ENCODE measurements around the gene CLEC4M. TPM values are rescaled to one million over a fixed set of nuclear protein-coding genes. Genes with fewer than 3 reads are reported as not detected.

CLEC4M gene
- total RNA-seq = not detected

GRCh38 chr19:7762719-7763293 lies at the start of gene CLEC4M:
TSS of gene CLEC4M (plus strand) at chr19:7763243. CDS start at chr19:7763267, 24 bp downstream.

GRCh38 chr19:7732045-7732444 lies 31.0 kb upstream of the CLEC4M start, which contains the start of gene CLEC4G:
TSS of gene CLEC4G (minus strand) at chr19:7732110. CDS start at chr19:7732102, 8 bp downstream.

GRCh38 chr19:7746903-7747884 lies 15.8 kb upstream of the CLEC4M start, which contains the start of gene CD209:
TSS of gene CD209 (minus strand) at chr19:7747534. CDS start at chr19:7747511, 23 bp downstream.

Other genes starting within 250 kb of the CLEC4M start
- 1 to 10 TPM; 8.8 to 9.0 TPM for gene ZNF358, start 247.1 kb upstream of the CLEC4M start, total RNA-seq
- 10 to 100 TPM; 11.2 to 12.6 TPM for gene MCOLN1, start 240.6 kb upstream of the CLEC4M start, total RNA-seq
- 100 to 1,000 TPM; 121 TPM for gene PNPLA6, start 227.5 kb upstream of the CLEC4M start, total RNA-seq
- gene CAMSAP3, start 167.4 kb upstream of the CLEC4M start, total RNA-seq = 1 to 10 TPM in 1 of 2 experiments, under 1 TPM in 1; 0.86 to 1.7 TPM
- gene XAB2, start 133.7 kb upstream of the CLEC4M start, total RNA-seq = 10 to 100 TPM; 44.5 to 47.4 TPM
- gene PET100, start 133.4 kb upstream of the CLEC4M start, total RNA-seq = 100 to 1,000 TPM; 128 to 140 TPM
- gene PCP2, start 129.5 kb upstream of the CLEC4M start, total RNA-seq = 1 to 10 TPM; 2.9 to 3.0 TPM
- 100 to 1,000 TPM; 161 to 167 TPM for gene STXBP2, start 126.1 kb upstream of the CLEC4M start, total RNA-seq
- gene RETN, start 94.2 kb upstream of the CLEC4M start, total RNA-seq = under 1 TPM in 1 of 2 experiments, not detected in 1; 0.88 TPM
- gene MCEMP1, start 86.2 kb upstream of the CLEC4M start, total RNA-seq = not detected
- gene TRAPPC5, start 82.4 kb upstream of the CLEC4M start, total RNA-seq = 10 to 100 TPM; 87.8 to 89.7 TPM
- gene FCER2, start 61.1 kb upstream of the CLEC4M start, total RNA-seq = not detected
- not detected for gene CLEC4G, start 31.1 kb upstream of the CLEC4M start, total RNA-seq
- gene CD209, start 15.7 kb upstream of the CLEC4M start, total RNA-seq = not detected
- gene EVI5L, start 67.0 kb downstream of the CLEC4M start, total RNA-seq = 10 to 100 TPM; 10.1 to 12.0 TPM
- gene PRR36, start 111.1 kb downstream of the CLEC4M start, total RNA-seq = under 1 TPM; 0.22 to 0.33 TPM
- not detected for gene LRRC8E, start 125.3 kb downstream of the CLEC4M start, total RNA-seq
- 10 to 100 TPM; 48.0 to 50.1 TPM for gene MAP2K7, start 140.6 kb downstream of the CLEC4M start, total RNA-seq
- gene TGFBR3L, start 151.6 kb downstream of the CLEC4M start, total RNA-seq = 1 to 10 TPM; 1.4 to 2.1 TPM
- 10 to 100 TPM; 17.4 to 23.8 TPM for gene SNAPC2, start 157.1 kb downstream of the CLEC4M start, total RNA-seq
- gene CTXN1, start 162.9 kb downstream of the CLEC4M start, total RNA-seq = not detected
- 10 to 100 TPM; 46.9 to 48.3 TPM for gene TIMM44, start 180.4 kb downstream of the CLEC4M start, total RNA-seq
- gene ELAVL1, start 242.4 kb downstream of the CLEC4M start, total RNA-seq = 10 to 100 TPM; 78.4 to 85.2 TPM

Measured in activated naive CD4-positive, alpha-beta T cell treated with anti-CD3 and anti-CD28 coated beads, Interleukin-2, amount 10 ng/mL, durations not matched to agents 5 hours and 36 hours (primary cell).